ENCODE data around the gene NLGN1.

NLGN1 gene

GRCh38 chr3:173839859-173840258 lies 442.3 kb downstream of the NLGN1 start:
- no peaks in the 10 kb centered on the region for H3K36me3 ChIP-seq (ENCODE audit: control insufficient read depth in 4 of 4, insufficient read depth in 4 of 4, low read length in 3 of 4)
- no peak overlapping the region for H3K4me3 ChIP-seq (ENCODE audit: control insufficient read depth in 1 of 7, extremely low read depth in 1 of 7, insufficient read depth in 4 of 7, low read depth in 2 of 7, low read length in 6 of 7)
- no peaks in the 10 kb centered on the region for H3K27me3 ChIP-seq (replicated peaks in 2 of 5; ENCODE audit: control insufficient read depth in 4 of 5, insufficient read depth in 5 of 5, low read length in 4 of 5)
- no peaks in the 10 kb centered on the region for H3K4me1 ChIP-seq (ENCODE audit: control extremely low read depth in 1 of 4, control insufficient read depth in 4 of 4, insufficient read depth in 4 of 4, low read length in 3 of 4)
- DNase-seq, result no peak
- WGBS (ENCODE audit: insufficient coverage), result 50% methylated on average over 2 of the region's 3 CpGs
- no peaks in the 10 kb centered on the region for H3K9me3 ChIP-seq (ENCODE audit: control extremely low read depth in 1 of 5, control insufficient read depth in 4 of 5, insufficient read depth in 2 of 5, low read depth in 1 of 5, low read length in 4 of 5)
- ChIA-PET POLR2A (no interaction called here), CTCF (interaction anchor here (1.2 kb wide), 1 partner anchor 791 kb away, joined by 3 read pairs; no protein-coding TSS in a partner anchor)
- H3K27ac ChIP-seq (ENCODE audit: insufficient read depth in 1 of 2, low read depth in 1 of 2, low read length in 2 of 2, poor library complexity in 1 of 2, severe bottlenecking in 2 of 2), result no peak overlapping the region

- Histone ChIP-seq H3K27me3 (replicated peaks in 2 of 5; ENCODE audit: control insufficient read depth in 4 of 5, insufficient read depth in 5 of 5, low read length in 4 of 5) (no peaks in the 10 kb centered on the region), H3K4me1 (ENCODE audit: control extremely low read depth in 1 of 4, control insufficient read depth in 4 of 4, insufficient read depth in 4 of 4, low read length in 3 of 4) (no peaks in the 10 kb centered on the region), H3K36me3 (ENCODE audit: control insufficient read depth in 4 of 4, insufficient read depth in 4 of 4, low read length in 3 of 4) (no peaks in the 10 kb centered on the region), H3K27ac (ENCODE audit: insufficient read depth in 1 of 2, low read depth in 1 of 2, low read length in 2 of 2, poor library complexity in 1 of 2, severe bottlenecking in 2 of 2) (no peak overlapping the region), H3K9me3 (ENCODE audit: control extremely low read depth in 1 of 5, control insufficient read depth in 4 of 5, insufficient read depth in 2 of 5, low read depth in 1 of 5, low read length in 4 of 5) (no peaks in the 10 kb centered on the region), H3K4me3 (ENCODE audit: control insufficient read depth in 1 of 7, extremely low read depth in 1 of 7, insufficient read depth in 4 of 7, low read depth in 2 of 7, low read length in 6 of 7) (no peak overlapping the region)
- ChIA-PET POLR2A (no interaction called here), CTCF (no interaction called here)
- WGBS (ENCODE audit: insufficient coverage), result 90% methylated on average over 1 of the region's 1 CpG
- no peak for DNase-seq
Measured at GRCh38 chr3:173841334-173841733, 443.8 kb downstream of the NLGN1 start.

GRCh38 chr3:173843060-173843459 lies 445.5 kb downstream of the NLGN1 start:
- ChIA-PET CTCF (no interaction called here), POLR2A (no interaction called here)
- Histone ChIP-seq H3K27me3 (replicated peaks in 2 of 5; ENCODE audit: control insufficient read depth in 4 of 5, insufficient read depth in 5 of 5, low read length in 4 of 5) (no peaks in the 10 kb centered on the region), H3K4me1 (ENCODE audit: control extremely low read depth in 1 of 4, control insufficient read depth in 4 of 4, insufficient read depth in 4 of 4, low read length in 3 of 4) (no peaks in the 10 kb centered on the region), H3K4me3 (ENCODE audit: control insufficient read depth in 1 of 7, extremely low read depth in 1 of 7, insufficient read depth in 4 of 7, low read depth in 2 of 7, low read length in 6 of 7) (no peak overlapping the region), H3K9me3 (ENCODE audit: control extremely low read depth in 1 of 5, control insufficient read depth in 4 of 5, insufficient read depth in 2 of 5, low read depth in 1 of 5, low read length in 4 of 5) (no peaks in the 10 kb centered on the region), H3K36me3 (ENCODE audit: control insufficient read depth in 4 of 4, insufficient read depth in 4 of 4, low read length in 3 of 4) (no peaks in the 10 kb centered on the region), H3K27ac (ENCODE audit: insufficient read depth in 1 of 2, low read depth in 1 of 2, low read length in 2 of 2, poor library complexity in 1 of 2, severe bottlenecking in 2 of 2) (no peak overlapping the region)
- no peak for DNase-seq
- 87% methylated on average over 3 of the region's 3 CpGs for WGBS (ENCODE audit: insufficient coverage)

GRCh38 chr3:173846584-173846983 lies 449.0 kb downstream of the NLGN1 start:
- no CpG with 5 or more reads among the region's 2 CpGs for WGBS (ENCODE audit: insufficient coverage)
- Histone ChIP-seq H3K27me3 (replicated peaks in 2 of 5; ENCODE audit: control insufficient read depth in 4 of 5, insufficient read depth in 5 of 5, low read length in 4 of 5) (no peaks in the 10 kb centered on the region), H3K27ac (ENCODE audit: insufficient read depth in 1 of 2, low read depth in 1 of 2, low read length in 2 of 2, poor library complexity in 1 of 2, severe bottlenecking in 2 of 2) (no peak overlapping the region), H3K36me3 (ENCODE audit: control insufficient read depth in 4 of 4, insufficient read depth in 4 of 4, low read length in 3 of 4) (no peaks in the 10 kb centered on the region), H3K4me1 (ENCODE audit: control extremely low read depth in 1 of 4, control insufficient read depth in 4 of 4, insufficient read depth in 4 of 4, low read length in 3 of 4) (no peaks in the 10 kb centered on the region), H3K4me3 (ENCODE audit: control insufficient read depth in 1 of 7, extremely low read depth in 1 of 7, insufficient read depth in 4 of 7, low read depth in 2 of 7, low read length in 6 of 7) (no peak overlapping the region), H3K9me3 (ENCODE audit: control extremely low read depth in 1 of 5, control insufficient read depth in 4 of 5, insufficient read depth in 2 of 5, low read depth in 1 of 5, low read length in 4 of 5) (no peaks in the 10 kb centered on the region)
- DNase-seq, result no peak
- ChIA-PET POLR2A (no interaction called here), CTCF (no interaction called here)

GRCh38 chr3:173849489-173849888 lies 451.9 kb downstream of the NLGN1 start:
- DNase-seq, result no peak
- Histone ChIP-seq H3K9me3 (ENCODE audit: control extremely low read depth in 1 of 5, control insufficient read depth in 4 of 5, insufficient read depth in 2 of 5, low read depth in 1 of 5, low read length in 4 of 5) (no peaks in the 10 kb centered on the region), H3K27me3 (replicated peaks in 2 of 5; ENCODE audit: control insufficient read depth in 4 of 5, insufficient read depth in 5 of 5, low read length in 4 of 5) (no peaks in the 10 kb centered on the region), H3K36me3 (ENCODE audit: control insufficient read depth in 4 of 4, insufficient read depth in 4 of 4, low read length in 3 of 4) (no peaks in the 10 kb centered on the region), H3K4me3 (ENCODE audit: control insufficient read depth in 1 of 7, extremely low read depth in 1 of 7, insufficient read depth in 4 of 7, low read depth in 2 of 7, low read length in 6 of 7) (no peak overlapping the region), H3K4me1 (ENCODE audit: control extremely low read depth in 1 of 4, control insufficient read depth in 4 of 4, insufficient read depth in 4 of 4, low read length in 3 of 4) (no peaks in the 10 kb centered on the region), H3K27ac (ENCODE audit: insufficient read depth in 1 of 2, low read depth in 1 of 2, low read length in 2 of 2, poor library complexity in 1 of 2, severe bottlenecking in 2 of 2) (no peak overlapping the region)
- WGBS (ENCODE audit: insufficient coverage), result no CpG with 5 or more reads among the region's 4 CpGs
- ChIA-PET CTCF (no interaction called here), POLR2A (no interaction called here)

GRCh38 chr3:173857154-173857553 lies 459.6 kb downstream of the NLGN1 start:
- DNase-seq, result no peak
- H3K27me3 ChIP-seq (replicated peaks in 2 of 5; ENCODE audit: control insufficient read depth in 4 of 5, insufficient read depth in 5 of 5, low read length in 4 of 5), result no peaks in the 10 kb centered on the region
- no peak overlapping the region for H3K27ac ChIP-seq (ENCODE audit: insufficient read depth in 1 of 2, low read depth in 1 of 2, low read length in 2 of 2, poor library complexity in 1 of 2, severe bottlenecking in 2 of 2)
- no CpG with 5 or more reads among the region's 1 CpG for WGBS (ENCODE audit: insufficient coverage)
- POLR2A ChIA-PET, result no interaction called here
- H3K9me3 ChIP-seq (ENCODE audit: control extremely low read depth in 1 of 5, control insufficient read depth in 4 of 5, insufficient read depth in 2 of 5, low read depth in 1 of 5, low read length in 4 of 5), result no peaks in the 10 kb centered on the region
- CTCF ChIA-PET, result no interaction called here
- no peaks in the 10 kb centered on the region for H3K4me1 ChIP-seq (ENCODE audit: control extremely low read depth in 1 of 4, control insufficient read depth in 4 of 4, insufficient read depth in 4 of 4, low read length in 3 of 4)
- H3K36me3 ChIP-seq (ENCODE audit: control insufficient read depth in 4 of 4, insufficient read depth in 4 of 4, low read length in 3 of 4), result no peaks in the 10 kb centered on the region
- no peak overlapping the region for H3K4me3 ChIP-seq (ENCODE audit: control insufficient read depth in 1 of 7, extremely low read depth in 1 of 7, insufficient read depth in 4 of 7, low read depth in 2 of 7, low read length in 6 of 7)

- no peaks in the 10 kb centered on the region for H3K36me3 ChIP-seq (ENCODE audit: control insufficient read depth in 4 of 4, insufficient read depth in 4 of 4, low read length in 3 of 4)
- H3K4me1 ChIP-seq (ENCODE audit: control extremely low read depth in 1 of 4, control insufficient read depth in 4 of 4, insufficient read depth in 4 of 4, low read length in 3 of 4), result no peaks in the 10 kb centered on the region
- H3K27ac ChIP-seq (ENCODE audit: insufficient read depth in 1 of 2, low read depth in 1 of 2, low read length in 2 of 2, poor library complexity in 1 of 2, severe bottlenecking in 2 of 2), result no peak overlapping the region
- H3K4me3 ChIP-seq (ENCODE audit: control insufficient read depth in 1 of 7, extremely low read depth in 1 of 7, insufficient read depth in 4 of 7, low read depth in 2 of 7, low read length in 6 of 7), result no peak overlapping the region
- no peaks in the 10 kb centered on the region for H3K27me3 ChIP-seq (replicated peaks in 2 of 5; ENCODE audit: control insufficient read depth in 4 of 5, insufficient read depth in 5 of 5, low read length in 4 of 5)
- no peak for DNase-seq
- WGBS (ENCODE audit: insufficient coverage), result no CpG with 5 or more reads among the region's 1 CpG
- POLR2A ChIA-PET, result interaction anchor here (0.6 kb wide), 1 partner anchor 1564 kb away, joined by 5 read pairs; no protein-coding TSS in a partner anchor
- CTCF ChIA-PET, result no interaction called here
- H3K9me3 ChIP-seq (ENCODE audit: control extremely low read depth in 1 of 5, control insufficient read depth in 4 of 5, insufficient read depth in 2 of 5, low read depth in 1 of 5, low read length in 4 of 5), result no peaks in the 10 kb centered on the region
Measured at GRCh38 chr3:173862701-173863100, 465.2 kb downstream of the NLGN1 start.

Data from common myeloid progenitor, CD34-positive (primary cell).